HL-60 (cell line): ENCODE measurements around the gene FUT8.

Experiments
- CTCF ChIP-seq: IDR thresholded peaks from one replicate; pipeline ENCODE4 v1.5.1; 2011; ENCODE audit warnings: low read length, control low read depth, inconsistent platforms; ENCODE audit not compliant: insufficient read depth
- GABPA ChIP-seq: IDR thresholded peaks from 2 replicates; pipeline ENCODE4 v1.6.1; 2012; ENCODE audit warnings: low read depth
- POLR2AphosphoS5 ChIP-seq: IDR thresholded peaks from 2 replicates; pipeline ENCODE4 v1.6.1; 2012; ENCODE audit warnings: low read depth
- REST ChIP-seq: IDR thresholded peaks from 2 replicates; pipeline ENCODE4 v1.6.1; 2012; ENCODE audit warnings: low read depth; ENCODE audit not compliant: insufficient replicate concordance

- TF ChIP-seq GABPA (no peak), CTCF (no peak), REST (no peak), POLR2AphosphoS5 (no peak)
Observed at GRCh38 chr14:65483647-65484046, 71.1 kb downstream of the FUT8 start.
